ENCODE data around the gene MPV17. TPM values are rescaled to one million over a fixed set of nuclear protein-coding genes. Genes with fewer than 3 reads are reported as not detected.

MPV17 gene
- total and polyA plus RNA-seq, 9 of the 15 experiments (the other 6 are each of a cell fraction or from before 2014, with no cell fraction given): 54.7 to 140 (median 70.2) TPM

DNA sequence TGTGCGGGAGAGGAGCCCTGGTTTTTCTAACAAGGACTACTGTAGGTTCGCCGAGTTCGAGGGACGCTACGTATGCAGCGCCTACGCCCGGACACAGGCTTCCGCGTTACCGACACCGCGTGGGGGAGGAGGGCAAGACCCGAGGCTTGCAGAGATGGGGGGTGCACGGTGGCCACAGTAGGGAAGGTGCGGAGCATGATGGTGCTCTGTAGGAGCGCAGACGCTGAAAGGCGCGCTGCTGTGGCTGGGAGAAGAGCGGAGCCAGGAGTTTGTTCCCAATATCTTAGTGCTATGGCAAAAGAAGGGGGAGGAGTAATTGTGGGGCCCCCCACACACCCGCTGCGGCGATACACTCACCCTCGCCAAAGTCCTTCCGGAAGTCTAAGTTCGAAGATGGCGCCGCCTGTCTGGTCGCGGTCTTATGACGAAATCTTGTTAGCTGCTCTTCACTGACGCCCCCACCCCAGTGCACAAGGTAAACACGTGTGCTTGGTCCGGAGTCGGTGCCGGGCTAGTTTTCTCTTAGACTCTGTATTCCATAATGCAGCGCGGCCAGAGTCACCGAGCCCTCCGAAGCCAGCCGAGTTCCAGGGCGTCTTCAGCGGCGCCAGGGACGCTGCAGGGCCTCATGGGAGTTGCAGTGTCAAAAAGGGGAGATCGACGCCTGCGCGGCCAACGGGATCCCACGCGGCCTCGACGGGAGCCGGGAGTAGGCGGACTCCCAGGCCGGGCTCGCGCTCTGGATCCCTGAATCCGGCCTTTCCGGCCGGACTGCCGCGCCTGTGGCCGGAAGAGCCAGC lies 33.7 kb upstream of the MPV17 start, which contains the start of gene GTF3C2:
Gene GTF3C2, minus strand, starts transcription at position 383 of the 800 bp plus-strand sequence. CDS start 13,210 bp downstream, outside the sequence.
- in situ Hi-C loops (cut with MboI): no loop called here
- H3K9me1 ChIP-seq (ENCODE audit: control insufficient read depth, insufficient read depth, low read length): no peaks in the 10 kb centered on the region
- peak within 1 kb of the TSS; percentile 77 for H3K4me3 ChIP-seq
- ATAC-seq (peak; percentile 88), FAIRE-seq (peak; percentile 89), DNase-seq (ENCODE audit: extremely low read depth in 1 of 4, low spot score in 3 of 4) (peak; percentile 87 to 98 (median 89))
- H3K36me3 ChIP-seq (ENCODE audit: control insufficient read depth, insufficient read depth, low read length): peaks cover 9% of the 10 kb centered on the region; the same call in 2 of the 3 replicates
- ChIA-PET CTCF (ENCODE audit: low intra/inter-chr PET ratio) (interaction anchor here (0.6 kb wide), 2 partner anchors 13 to 22 kb away, joined by 4 read pairs; no protein-coding TSS in a partner anchor), POLR2A (interaction anchor here (0.6 to 2.7 kb wide), 13 partner anchors 11 to 242 kb away, joined by 3 to 39 read pairs (median 4); partner anchors contain the start of genes EIF2B4, MPV17, SNX17 and ZNF513)
- H3K4me1 ChIP-seq (replicated peaks in 1 of 2; ENCODE audit: control insufficient read depth in 2 of 2, insufficient read depth in 2 of 2, low read length in 2 of 2): peaks cover 12 to 19% of the 10 kb centered on the region in 2 experiments; a peak in 4 of 5 replicates
- TSS peak; percentile 65 for BruUV-seq (replicated peaks)
- H3K79me2 ChIP-seq (ENCODE audit: control insufficient read depth, insufficient read depth, low read length): peaks cover 73% of the 10 kb centered on the region
- WGBS (ENCODE audit: insufficient coverage, low coverage, missing lambda C conversion rate): 0% methylated on average over 61 of the region's 67 CpGs
- no peaks in the 10 kb centered on the region for H3K9me3 ChIP-seq (replicated peaks; ENCODE audit: control insufficient read depth, insufficient read depth, low read depth, low read length)
- H3K27me3 ChIP-seq (ENCODE audit: control insufficient read depth in 2 of 2, insufficient read depth in 2 of 2, low read length in 2 of 2): no peaks in the 10 kb centered on the region
- peak within 1 kb of the TSS; percentile 98 for H3K27ac ChIP-seq (ENCODE audit: extremely low read depth, low read depth, low read length)
- intact Hi-C loops (cut with micrococcal nuclease): loop anchor here (1.0 kb wide), 2 partner anchors 14 to 33 kb away; partner anchors contain the start of genes EIF2B4, MPV17 and SNX17
- peak within 1 kb of the TSS; percentile 93 for H2AFZ ChIP-seq (ENCODE audit: low read depth, low read length)
- H3K4me2 ChIP-seq (ENCODE audit: insufficient read depth, low read length): peak within 1 kb of the TSS; percentile 97
- no peaks in the 10 kb centered on the region for H4K20me1 ChIP-seq (replicated peaks; ENCODE audit: control insufficient read depth, insufficient read depth, low read length)
- H3K9ac ChIP-seq (ENCODE audit: insufficient read depth in 1 of 2, low read depth in 2 of 2, low read length in 2 of 2): peak within 1 kb of the TSS; percentile 94 to 97
- no peak for TF ChIP-seq SNIP1 (IDR thresholded peaks at IDR 0.05; ENCODE audit: low read depth)
- TF ChIP-seq PHB (CRISPR knock-in tag; IDR thresholded peaks at IDR 0.05): no peak
- no peak for TF ChIP-seq HSF4 (CRISPR knock-in tag; IDR thresholded peaks at IDR 0.05; ENCODE audit: borderline replicate concordance)
- no peak for TF ChIP-seq HMG20B (CRISPR knock-in tag; IDR thresholded peaks at IDR 0.05)
- TF ChIP-seq, protein P1, sequence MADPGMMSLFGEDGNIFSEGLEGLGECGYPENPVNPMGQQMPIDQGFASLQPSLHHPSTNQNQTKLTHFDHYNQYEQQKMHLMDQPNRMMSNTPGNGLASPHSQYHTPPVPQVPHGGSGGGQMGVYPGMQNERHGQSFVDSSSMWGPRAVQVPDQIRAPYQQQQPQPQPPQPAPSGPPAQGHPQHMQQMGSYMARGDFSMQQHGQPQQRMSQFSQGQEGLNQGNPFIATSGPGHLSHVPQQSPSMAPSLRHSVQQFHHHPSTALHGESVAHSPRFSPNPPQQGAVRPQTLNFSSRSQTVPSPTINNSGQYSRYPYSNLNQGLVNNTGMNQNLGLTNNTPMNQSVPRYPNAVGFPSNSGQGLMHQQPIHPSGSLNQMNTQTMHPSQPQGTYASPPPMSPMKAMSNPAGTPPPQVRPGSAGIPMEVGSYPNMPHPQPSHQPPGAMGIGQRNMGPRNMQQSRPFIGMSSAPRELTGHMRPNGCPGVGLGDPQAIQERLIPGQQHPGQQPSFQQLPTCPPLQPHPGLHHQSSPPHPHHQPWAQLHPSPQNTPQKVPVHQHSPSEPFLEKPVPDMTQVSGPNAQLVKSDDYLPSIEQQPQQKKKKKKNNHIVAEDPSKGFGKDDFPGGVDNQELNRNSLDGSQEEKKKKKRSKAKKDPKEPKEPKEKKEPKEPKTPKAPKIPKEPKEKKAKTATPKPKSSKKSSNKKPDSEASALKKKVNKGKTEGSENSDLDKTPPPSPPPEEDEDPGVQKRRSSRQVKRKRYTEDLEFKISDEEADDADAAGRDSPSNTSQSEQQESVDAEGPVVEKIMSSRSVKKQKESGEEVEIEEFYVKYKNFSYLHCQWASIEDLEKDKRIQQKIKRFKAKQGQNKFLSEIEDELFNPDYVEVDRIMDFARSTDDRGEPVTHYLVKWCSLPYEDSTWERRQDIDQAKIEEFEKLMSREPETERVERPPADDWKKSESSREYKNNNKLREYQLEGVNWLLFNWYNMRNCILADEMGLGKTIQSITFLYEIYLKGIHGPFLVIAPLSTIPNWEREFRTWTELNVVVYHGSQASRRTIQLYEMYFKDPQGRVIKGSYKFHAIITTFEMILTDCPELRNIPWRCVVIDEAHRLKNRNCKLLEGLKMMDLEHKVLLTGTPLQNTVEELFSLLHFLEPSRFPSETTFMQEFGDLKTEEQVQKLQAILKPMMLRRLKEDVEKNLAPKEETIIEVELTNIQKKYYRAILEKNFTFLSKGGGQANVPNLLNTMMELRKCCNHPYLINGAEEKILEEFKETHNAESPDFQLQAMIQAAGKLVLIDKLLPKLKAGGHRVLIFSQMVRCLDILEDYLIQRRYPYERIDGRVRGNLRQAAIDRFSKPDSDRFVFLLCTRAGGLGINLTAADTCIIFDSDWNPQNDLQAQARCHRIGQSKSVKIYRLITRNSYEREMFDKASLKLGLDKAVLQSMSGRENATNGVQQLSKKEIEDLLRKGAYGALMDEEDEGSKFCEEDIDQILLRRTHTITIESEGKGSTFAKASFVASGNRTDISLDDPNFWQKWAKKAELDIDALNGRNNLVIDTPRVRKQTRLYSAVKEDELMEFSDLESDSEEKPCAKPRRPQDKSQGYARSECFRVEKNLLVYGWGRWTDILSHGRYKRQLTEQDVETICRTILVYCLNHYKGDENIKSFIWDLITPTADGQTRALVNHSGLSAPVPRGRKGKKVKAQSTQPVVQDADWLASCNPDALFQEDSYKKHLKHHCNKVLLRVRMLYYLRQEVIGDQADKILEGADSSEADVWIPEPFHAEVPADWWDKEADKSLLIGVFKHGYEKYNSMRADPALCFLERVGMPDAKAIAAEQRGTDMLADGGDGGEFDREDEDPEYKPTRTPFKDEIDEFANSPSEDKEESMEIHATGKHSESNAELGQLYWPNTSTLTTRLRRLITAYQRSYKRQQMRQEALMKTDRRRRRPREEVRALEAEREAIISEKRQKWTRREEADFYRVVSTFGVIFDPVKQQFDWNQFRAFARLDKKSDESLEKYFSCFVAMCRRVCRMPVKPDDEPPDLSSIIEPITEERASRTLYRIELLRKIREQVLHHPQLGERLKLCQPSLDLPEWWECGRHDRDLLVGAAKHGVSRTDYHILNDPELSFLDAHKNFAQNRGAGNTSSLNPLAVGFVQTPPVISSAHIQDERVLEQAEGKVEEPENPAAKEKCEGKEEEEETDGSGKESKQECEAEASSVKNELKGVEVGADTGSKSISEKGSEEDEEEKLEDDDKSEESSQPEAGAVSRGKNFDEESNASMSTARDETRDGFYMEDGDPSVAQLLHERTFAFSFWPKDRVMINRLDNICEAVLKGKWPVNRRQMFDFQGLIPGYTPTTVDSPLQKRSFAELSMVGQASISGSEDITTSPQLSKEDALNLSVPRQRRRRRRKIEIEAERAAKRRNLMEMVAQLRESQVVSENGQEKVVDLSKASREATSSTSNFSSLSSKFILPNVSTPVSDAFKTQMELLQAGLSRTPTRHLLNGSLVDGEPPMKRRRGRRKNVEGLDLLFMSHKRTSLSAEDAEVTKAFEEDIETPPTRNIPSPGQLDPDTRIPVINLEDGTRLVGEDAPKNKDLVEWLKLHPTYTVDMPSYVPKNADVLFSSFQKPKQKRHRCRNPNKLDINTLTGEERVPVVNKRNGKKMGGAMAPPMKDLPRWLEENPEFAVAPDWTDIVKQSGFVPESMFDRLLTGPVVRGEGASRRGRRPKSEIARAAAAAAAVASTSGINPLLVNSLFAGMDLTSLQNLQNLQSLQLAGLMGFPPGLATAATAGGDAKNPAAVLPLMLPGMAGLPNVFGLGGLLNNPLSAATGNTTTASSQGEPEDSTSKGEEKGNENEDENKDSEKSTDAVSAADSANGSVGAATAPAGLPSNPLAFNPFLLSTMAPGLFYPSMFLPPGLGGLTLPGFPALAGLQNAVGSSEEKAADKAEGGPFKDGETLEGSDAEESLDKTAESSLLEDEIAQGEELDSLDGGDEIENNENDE (IDR thresholded peaks at IDR 0.05; ENCODE audit: low read depth, low read length): no peak
- no peak for TF ChIP-seq NFXL1 (CRISPR knock-in tag; IDR thresholded peaks at IDR 0.05)
- peak; percentile 14; the same call in 1 of the 2 replicates for TF ChIP-seq HIVEP1 (CRISPR knock-in tag; IDR thresholded peaks at IDR 0.05)
- TF ChIP-seq CBX3 (IDR thresholded peaks at IDR 0.05; ENCODE audit: borderline replicate concordance in 1 of 2, low read length in 2 of 2): no peak; a peak in 1 of 3 replicates
- TF ChIP-seq ETV6 (IDR thresholded peaks at IDR 0.05; ENCODE audit: borderline replicate concordance in 1 of 2, low read depth in 2 of 2, low read length in 1 of 2): no peak; a peak in 1 of 4 replicates
- TF ChIP-seq ETV6 (CRISPR knock-in tag; IDR thresholded peaks at IDR 0.05; ENCODE audit: borderline replicate concordance): no peak

Data from K562 (cell line).